MCF 10A (cell line): ENCODE data around the gene FAM117A. TPM values are rescaled to one million over a fixed set of nuclear protein-coding genes. Genes with fewer than 3 reads are reported as not detected.
"Not testable (repeated sequence)": the region's sequence is repeated elsewhere in the genome, so short reads cannot be mapped to it uniquely, and the experiment has no call there.

Source experiments
- BruUV-seq: library from RNA; stranded (reverse); fragments of 400-500 nt; replicated peaks from 2 replicates; lab custom pipeline; 2021; lab: Mats Ljungman, UMichigan
- CTCF ChIA-PET: fragments of 300-600 bp; sonication (Branson Sonifier 250); formaldehyde crosslinking; extraction: SDS; loops from one replicate; lab custom pipeline; 2021; ENCODE audit warnings: antibody characterized with exemption, inconsistent platforms; lab: Yijun Ruan, JAX
- POLR2A ChIA-PET: fragments of 300-600, 350-650 bp; sonication (Branson Sonifier 250); formaldehyde crosslinking; extraction: SDS; loops from one replicate; lab custom pipeline; 2020; ENCODE audit warnings: antibody characterized with exemption, inconsistent platforms; lab: Yijun Ruan, JAX
- DNase-seq: peaks from one replicate; pipeline ENCODE4 v3.0.0-alpha.2; 2018; ENCODE audit not compliant: unreplicated experiment
- H3K27ac Mint-ChIP-seq: one replicate; pipeline ENCODE4 v1.8.0; 2022; ENCODE audit warnings: mild to moderate bottlenecking, low read depth, mixed read lengths; ENCODE audit not compliant: unreplicated experiment
- H3K27me3 Mint-ChIP-seq: one replicate; pipeline ENCODE4 v1.8.0; 2022; ENCODE audit warnings: mixed read lengths; ENCODE audit not compliant: insufficient read depth, unreplicated experiment
- H3K36me3 Mint-ChIP-seq: one replicate; pipeline ENCODE4 v1.8.0; 2022; ENCODE audit warnings: mild to moderate bottlenecking, moderate library complexity, mixed read lengths; ENCODE audit not compliant: insufficient read depth, unreplicated experiment
- H3K4me1 Mint-ChIP-seq: one replicate; pipeline ENCODE4 v1.8.0; 2022; ENCODE audit warnings: mixed read lengths; ENCODE audit not compliant: insufficient read depth, unreplicated experiment
- H3K4me3 Mint-ChIP-seq: one replicate; pipeline ENCODE4 v1.8.0; 2022; ENCODE audit warnings: mild to moderate bottlenecking, moderate library complexity, mixed read lengths; ENCODE audit not compliant: unreplicated experiment
- H3K9me3 Mint-ChIP-seq: one replicate; pipeline ENCODE4 v1.8.0; 2022; ENCODE audit warnings: mixed read lengths; ENCODE audit not compliant: unreplicated experiment
- CTCF ChIP-seq: fragments of 200-600 bp; IDR thresholded peaks from one replicate; pipeline ENCODE4 v1.8.0; 2022; ENCODE audit warnings: antibody characterized with exemption, mild to moderate bottlenecking; ENCODE audit not compliant: unreplicated experiment
- intact Hi-C: fragments of 100-400 bp; cut with micrococcal nuclease; formaldehyde crosslinking; loops from 2 replicates; pipeline ENCODE4 v1.14.1; 2022
- total RNA-seq: library from RNA; stranded (reverse); gene quantifications from 2 replicates; pipeline ENCODE4 v1.2.3, GENCODE V29; 2022

Gene FAM117A
- total RNA-seq, 1 experiment from 2014 or later = 2.0 TPM

GRCh38 chr17:49760296-49760695, 3.6 kb downstream of the FAM117A start:
- no peak overlapping the region for H3K27ac Mint-ChIP-seq
- POLR2A ChIA-PET = interaction anchor here (1.1 kb wide), 1 partner anchor 28 kb away, joined by 7 read pairs; the partner anchor contains the start of gene KAT7
- H3K4me3 Mint-ChIP-seq = no peak overlapping the region
- H3K9me3 Mint-ChIP-seq = no peaks in the 10 kb centered on the region
- intact Hi-C loops = no loop called here
- no peaks in the 10 kb centered on the region for H3K27me3 Mint-ChIP-seq
- DNase-seq = no peak
- CTCF ChIA-PET = interaction anchor here (0.6 kb wide), 1 partner anchor 182 kb away, joined by 3 read pairs; no protein-coding TSS in a partner anchor
- H3K36me3 Mint-ChIP-seq = no peaks in the 10 kb centered on the region
- BruUV-seq = no TSS peak
- no peak for TF ChIP-seq CTCF
- H3K4me1 Mint-ChIP-seq = peaks cover 6% of the 10 kb centered on the region

GRCh38 chr17:49759203-49759602, 4.7 kb downstream of the FAM117A start:
- intact Hi-C loops = no loop called here
- peaks cover 2% of the 10 kb centered on the region for H3K4me1 Mint-ChIP-seq

GRCh38 chr17:49758464-49759010, 5.4 kb downstream of the FAM117A start:
- H3K9me3 Mint-ChIP-seq, H3K4me1 Mint-ChIP-seq, BruUV-seq, H3K4me3 Mint-ChIP-seq, H3K27ac Mint-ChIP-seq, POLR2A ChIA-PET, intact Hi-C loops, H3K27me3 Mint-ChIP-seq, H3K36me3 Mint-ChIP-seq: not testable (repeated sequence)
- CTCF ChIA-PET = interaction anchor here (1.1 kb wide), 1 partner anchor 15 kb away, joined by 4 read pairs; no protein-coding TSS in a partner anchor
- DNase-seq = peak; percentile 4

More at GRCh38 chr17:49759203-49759602, 4.7 kb downstream of the FAM117A start:
- Mint-ChIP-seq H3K27me3 (no peaks in the 10 kb centered on the region), H3K4me3 (no peak overlapping the region), H3K27ac (no peak overlapping the region), H3K36me3 (no peaks in the 10 kb centered on the region), H3K9me3 (no peaks in the 10 kb centered on the region)
- POLR2A ChIA-PET = interaction anchor here (1.1 kb wide), 1 partner anchor 29 kb away, joined by 7 read pairs; the partner anchor contains the start of gene KAT7
- no peak for DNase-seq
- CTCF ChIA-PET = interaction anchor here (0.6 to 1.1 kb wide), 3 partner anchors 14 to 193 kb away, joined by 3 to 4 read pairs (median 3); no protein-coding TSS in a partner anchor
- BruUV-seq = no TSS peak
- TF ChIP-seq CTCF = no peak

DNA sequence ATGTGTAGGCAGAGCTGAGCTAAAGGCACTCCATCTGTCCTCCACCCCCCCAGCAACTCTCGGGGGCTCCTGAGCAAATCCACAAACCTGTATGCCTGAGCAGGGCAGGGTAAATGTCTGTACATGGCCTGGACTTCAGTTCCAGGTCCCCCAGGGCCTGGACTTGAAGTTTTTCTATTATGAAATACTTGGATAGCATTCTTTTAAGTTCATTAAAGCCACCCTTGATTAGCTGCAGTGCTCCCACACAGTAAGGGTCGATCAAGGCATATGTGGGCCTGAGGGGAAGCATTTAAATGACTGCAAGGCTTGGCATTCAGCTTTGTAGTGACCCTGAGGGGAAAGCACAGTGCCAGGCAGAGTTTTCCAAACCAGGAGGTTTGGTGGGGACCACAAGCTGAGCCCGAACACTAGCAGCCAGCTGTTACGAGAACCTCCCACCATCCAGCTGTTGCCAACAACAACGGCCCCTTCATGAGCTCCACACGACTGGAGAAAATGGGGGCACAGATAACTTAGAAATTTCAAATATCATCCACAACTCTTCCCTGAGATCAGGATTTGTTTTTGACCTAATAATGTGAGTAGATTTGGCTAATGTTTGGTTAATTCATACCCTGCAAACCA, 6.7 kb downstream of the FAM117A start:
- no TSS peak for BruUV-seq
- CTCF ChIA-PET = interaction anchor here (0.6 kb wide), 1 partner anchor 529 kb away, joined by 3 read pairs; no protein-coding TSS in a partner anchor
- POLR2A ChIA-PET = interaction anchor here (0.6 kb wide), 1 partner anchor 782 kb away, joined by 3 read pairs; no protein-coding TSS in a partner anchor

More for the DNA sequence above, 6.7 kb downstream of the FAM117A start:
- Mint-ChIP-seq H3K9me3 (no peaks in the 10 kb centered on the region), H3K27ac (no peak overlapping the region), H3K4me1 (no peaks in the 10 kb centered on the region), H3K27me3 (no peaks in the 10 kb centered on the region), H3K4me3 (no peak overlapping the region), H3K36me3 (no peaks in the 10 kb centered on the region)
- intact Hi-C loops = no loop called here
- DNase-seq = no peak
- TF ChIP-seq CTCF = no peak
